Endodermal cell (in vitro differentiated cells): Measurements from ENCODE around the gene MTNR1B. TPM values are rescaled to one million over a fixed set of nuclear protein-coding genes. Genes with fewer than 3 reads are reported as not detected.
A peak's percentile ranks its signal among the peaks of the same experiment; 100 is the strongest.

ENCODE experiments used
- DNase-seq: peaks from one replicate; pipeline ENCODE4 v3.0.0-alpha.2; 2017
- H3K27ac ChIP-seq: 2 replicates; pipeline ENCODE4 v1.5.1; 2013; ENCODE audit warnings: mild to moderate bottlenecking, low read depth, low read length, moderate library complexity
- H3K27me3 ChIP-seq: 2 replicates; pipeline ENCODE4 v1.6.1; 2013; ENCODE audit warnings: mild to moderate bottlenecking, low read length, moderate library complexity; ENCODE audit not compliant: insufficient read depth, control insufficient read depth, poor library complexity, severe bottlenecking
- H3K36me3 ChIP-seq: 2 replicates; pipeline ENCODE4 v1.7.0; 2013; ENCODE audit warnings: mild to moderate bottlenecking, low read length, moderate library complexity; ENCODE audit not compliant: control insufficient read depth, insufficient read depth
- H3K4me1 ChIP-seq: one replicate; pipeline ENCODE4 v1.7.0; 2013; ENCODE audit warnings: low read length; ENCODE audit not compliant: control insufficient read depth, insufficient read depth
- H3K4me3 ChIP-seq: 2 replicates; pipeline ENCODE4 v1.5.1; 2013; ENCODE audit warnings: mild to moderate bottlenecking, low read length, moderate library complexity
- H3K9ac ChIP-seq: 2 replicates; pipeline ENCODE4 v1.6.1; 2013; ENCODE audit warnings: mild to moderate bottlenecking, low read length, moderate library complexity; ENCODE audit not compliant: poor library complexity, severe bottlenecking; ENCODE audit errors: extremely low read depth
- H3K9me3 ChIP-seq: 2 replicates; pipeline ENCODE4 v1.6.1; 2013; ENCODE audit warnings: mild to moderate bottlenecking, low read length, moderate library complexity; ENCODE audit not compliant: control insufficient read depth
- H3K27ac Mint-ChIP-seq: 2 replicates; pipeline ENCODE4 v1.8.0; 2020; ENCODE audit warnings: mixed read lengths
- H3K27me3 Mint-ChIP-seq: 2 replicates; pipeline ENCODE4 v1.8.0; 2021; ENCODE audit warnings: mild to moderate bottlenecking, mixed read lengths; ENCODE audit not compliant: insufficient read depth
- H3K36me3 Mint-ChIP-seq: 2 replicates; pipeline ENCODE4 v1.8.0; 2020; ENCODE audit warnings: low read depth, mixed read lengths
- H3K4me1 Mint-ChIP-seq: 2 replicates; pipeline ENCODE4 v1.8.0; 2020; ENCODE audit warnings: mixed read lengths
- H3K4me3 Mint-ChIP-seq: 2 replicates; pipeline ENCODE4 v1.8.0; 2020; ENCODE audit warnings: mild to moderate bottlenecking, moderate library complexity, mixed read lengths
- H3K9me3 Mint-ChIP-seq: 2 replicates; pipeline ENCODE4 v1.8.0; 2020; ENCODE audit warnings: mild to moderate bottlenecking, mixed read lengths
- CTCF ChIP-seq: fragments of 200-600 bp; sonication (generic); conservative IDR thresholded peaks from 2 replicates; pipeline ENCODE4 v1.5.0; 2021; ENCODE audit warnings: antibody characterized with exemption, mild to moderate bottlenecking
- whole genome bisulfite sequencing, 2 experiments: methylation state at CpG; one replicate each; pipeline versions ENCODE4 v1.1.5 to v1.1.7; 2013; ENCODE audit warnings: missing lambda C conversion rate in 2 of 2, mixed read lengths in 1 of 2; ENCODE audit not compliant: insufficient coverage in 1 of 2, insufficient read length in 1 of 2; 5-methylcytosine and 5-hydroxymethylcytosine counted together
- total RNA-seq, 2 donors: library from RNA; stranded (reverse); fragmentation: NEBNext Ultra II Directional in 1 of 2; extraction: Animal tissue kit (Norgen Biotek cat#: 25700) in 1 of 2; gene quantifications; 2 replicates in 1 of 2; 3 replicates in 1 of 2; pipeline ENCODE4 v1.2.1, GENCODE V29; 2021

Gene MTNR1B
- total RNA-seq, 2 donors from 2014 or later = 0.53 TPM; not detected in 1

- Mint-ChIP-seq H3K4me1 (peaks cover 23% of the 10 kb centered on the region), H3K4me3 (no peak overlapping the region), H3K27ac (no peak overlapping the region), H3K27me3 (no peaks in the 10 kb centered on the region), H3K9me3 (peaks cover 25% of the 10 kb centered on the region), H3K36me3 (peaks cover 6% of the 10 kb centered on the region)
- WGBS, 2 experiments = 54 to 77% methylated on average over 3 to 5 of the region's 5 CpGs
- peak overlapping the region; percentile 66 for H3K27ac ChIP-seq
- no peak for TF ChIP-seq CTCF
- no peak overlapping the region for H3K9ac ChIP-seq
- no peaks in the 10 kb centered on the region for H3K4me1 ChIP-seq
- no peaks in the 10 kb centered on the region for H3K36me3 ChIP-seq
- H3K9me3 ChIP-seq = peaks cover 28% of the 10 kb centered on the region
- no peaks in the 10 kb centered on the region for H3K27me3 ChIP-seq
- H3K4me3 ChIP-seq = no peak overlapping the region
- DNase-seq = no peak
These were observed 51.0 kb downstream of the MTNR1B start for GRCh38 chr11:93020248-93021046.

GRCh38 chr11:93024369-93024768 lies 54.9 kb downstream of the MTNR1B start:
- Histone ChIP-seq H3K4me1 (no peaks in the 10 kb centered on the region), H3K4me3 (no peak overlapping the region), H3K27me3 (no peaks in the 10 kb centered on the region), H3K27ac (no peak overlapping the region), H3K36me3 (no peaks in the 10 kb centered on the region), H3K9ac (no peak overlapping the region), H3K9me3 (no peaks in the 10 kb centered on the region)
- no peaks in the 10 kb centered on the region for H3K9me3 Mint-ChIP-seq
- DNase-seq = no peak
- H3K4me3 Mint-ChIP-seq = no peak overlapping the region
- no peak overlapping the region for H3K27ac Mint-ChIP-seq
- H3K4me1 Mint-ChIP-seq = peaks cover 17% of the 10 kb centered on the region
- TF ChIP-seq CTCF = no peak
- H3K36me3 Mint-ChIP-seq = no peaks in the 10 kb centered on the region
- WGBS, 2 experiments = 83 to 84% methylated on average over 1 of the region's 1 CpG
- no peaks in the 10 kb centered on the region for H3K27me3 Mint-ChIP-seq

GRCh38 chr11:93025558-93026255 lies 56.3 kb downstream of the MTNR1B start:
- H3K4me1 ChIP-seq = no peaks in the 10 kb centered on the region
- Mint-ChIP-seq H3K4me3 (no peak overlapping the region), H3K36me3 (no peaks in the 10 kb centered on the region), H3K9me3 (no peaks in the 10 kb centered on the region), H3K4me1 (peaks cover 12% of the 10 kb centered on the region), H3K27me3 (no peaks in the 10 kb centered on the region), H3K27ac (no peak overlapping the region)
- no peak overlapping the region for H3K27ac ChIP-seq
- no peak overlapping the region for H3K9ac ChIP-seq
- WGBS, 2 experiments = 95 to 100% methylated on average over 1 to 3 of the region's 3 CpGs
- TF ChIP-seq CTCF = no peak
- H3K9me3 ChIP-seq = no peaks in the 10 kb centered on the region
- H3K4me3 ChIP-seq = no peak overlapping the region
- DNase-seq = no peak
- H3K27me3 ChIP-seq = no peaks in the 10 kb centered on the region
- no peaks in the 10 kb centered on the region for H3K36me3 ChIP-seq
